T-helper 2 cell treated with Interferon-gamma antibody and Interleukin-4, amounts not matched to agents 5 μg/mL and 100 μg/mL, for 36 hours (primary cell): ENCODE data around the gene DHCR7.

ENCODE experiments used
- DNase-seq: peaks from one replicate; pipeline ENCODE4 v3.0.0; 2021; ENCODE audit warnings: low spot score
- H3K27ac Mint-ChIP-seq: one replicate; pipeline ENCODE4 v1.8.0; 2021; ENCODE audit warnings: mild to moderate bottlenecking, mixed read lengths
- H3K27me3 Mint-ChIP-seq: one replicate; pipeline ENCODE4 v1.8.0; 2021; ENCODE audit warnings: low read depth, mixed read lengths
- H3K36me3 Mint-ChIP-seq: one replicate; pipeline ENCODE4 v1.8.0; 2021; ENCODE audit warnings: low read depth, mixed read lengths
- H3K4me1 Mint-ChIP-seq: one replicate; pipeline ENCODE4 v1.8.0; 2021; ENCODE audit warnings: low read depth, mixed read lengths
- H3K4me3 Mint-ChIP-seq: one replicate; pipeline ENCODE4 v1.8.0; 2022; ENCODE audit warnings: mild to moderate bottlenecking, moderate library complexity, mixed read lengths
- H3K9me3 Mint-ChIP-seq: one replicate; pipeline ENCODE4 v1.8.0; 2021; ENCODE audit warnings: mixed read lengths

Gene DHCR7

DNA sequence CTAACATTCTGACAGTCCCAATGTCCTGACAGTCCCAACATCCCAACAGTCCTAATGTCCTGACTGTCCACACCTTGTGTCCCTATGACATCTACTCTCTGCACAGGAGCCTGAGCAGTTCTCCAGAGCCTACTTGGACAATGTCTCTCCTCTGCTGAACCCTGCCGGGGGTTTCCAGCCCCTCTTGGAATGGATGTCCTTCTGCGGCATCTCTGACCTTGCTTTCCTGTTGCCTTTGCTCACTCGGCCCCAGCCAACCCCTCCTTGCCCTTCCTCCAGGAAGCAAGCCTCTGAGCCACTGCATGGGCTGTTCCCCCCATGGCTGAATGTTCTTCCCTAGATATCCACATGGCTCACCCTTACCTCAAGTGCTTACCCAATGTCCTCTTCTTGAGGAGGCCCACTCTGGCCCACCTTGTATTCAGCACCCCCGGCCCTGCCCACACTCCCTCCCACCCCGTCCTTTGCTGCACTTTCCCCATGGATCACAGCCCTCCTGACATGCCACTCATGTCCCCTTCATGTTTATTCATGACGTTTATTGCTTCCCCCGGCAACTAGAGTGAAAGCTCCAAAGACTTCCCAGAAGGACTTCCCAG, 59.5 kb downstream of the DHCR7 start:
- H3K9me3 Mint-ChIP-seq = peaks cover 10% of the 10 kb centered on the region
- H3K27me3 Mint-ChIP-seq = peaks cover 5% of the 10 kb centered on the region
- no peak for DNase-seq
- H3K27ac Mint-ChIP-seq = no peak overlapping the region
- no peaks in the 10 kb centered on the region for H3K36me3 Mint-ChIP-seq
- H3K4me1 Mint-ChIP-seq = no peaks in the 10 kb centered on the region
- H3K4me3 Mint-ChIP-seq = no peak overlapping the region

DNA sequence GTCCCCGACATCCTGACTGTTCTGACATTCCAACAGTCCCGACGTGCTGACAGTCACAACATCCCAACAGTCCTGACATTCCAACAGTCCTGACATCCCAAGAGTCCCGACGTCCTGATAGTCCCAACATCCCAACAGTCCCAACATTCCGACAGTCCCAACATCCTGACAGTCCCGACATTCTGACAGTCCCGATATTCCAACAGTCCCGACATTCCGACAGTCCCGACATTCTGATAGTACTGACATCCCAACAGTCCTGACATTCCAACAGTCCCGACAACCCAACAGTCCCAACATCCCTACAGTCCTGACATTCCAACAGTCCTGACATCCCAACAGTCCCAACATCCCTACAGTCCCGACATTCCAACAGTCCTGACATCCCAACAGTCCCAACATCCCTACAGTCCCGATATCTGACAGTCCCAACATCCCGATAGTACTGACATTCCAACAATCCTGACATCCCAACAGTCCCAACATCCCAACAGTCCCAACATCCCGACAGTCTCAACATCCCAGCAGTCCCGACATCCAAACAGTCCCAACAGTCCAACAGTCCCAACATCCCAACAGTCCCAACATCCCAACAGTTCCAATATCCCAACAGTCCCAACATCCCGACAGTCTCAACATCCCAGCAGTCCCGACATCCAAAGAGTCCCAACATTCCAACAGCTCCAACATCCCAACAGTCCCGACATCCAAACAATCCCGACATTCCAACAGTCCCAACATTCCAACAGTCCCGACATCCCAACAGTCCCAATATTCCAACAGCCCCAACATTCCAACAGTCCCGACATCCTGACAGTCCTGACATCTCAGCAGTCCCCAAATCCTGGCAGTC, 60.2 kb downstream of the DHCR7 start:
- Mint-ChIP-seq H3K4me1 (no peaks in the 10 kb centered on the region), H3K36me3 (no peaks in the 10 kb centered on the region), H3K4me3 (no peak overlapping the region), H3K9me3 (peaks cover 10% of the 10 kb centered on the region), H3K27ac (no peak overlapping the region), H3K27me3 (peaks cover 5% of the 10 kb centered on the region)
- DNase-seq = no peak

DNA sequence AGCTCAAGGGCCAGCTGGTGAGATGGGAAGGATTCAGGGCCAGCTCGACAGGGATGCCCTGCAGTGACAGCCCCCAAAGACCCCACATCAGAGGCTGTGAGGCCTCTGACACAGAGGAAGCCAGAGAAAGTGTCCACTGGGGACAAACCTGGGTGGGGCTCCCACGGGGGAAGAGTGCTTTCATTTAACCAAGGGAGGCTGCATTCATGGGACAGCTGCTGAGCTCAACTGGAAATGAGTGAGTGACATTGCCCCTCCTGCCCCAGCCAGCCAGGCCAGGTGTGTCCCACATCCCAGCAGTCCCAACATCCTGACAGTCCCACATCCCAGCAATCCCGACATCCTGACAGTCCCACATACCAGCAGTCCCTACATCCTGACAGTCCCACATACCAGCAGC, 61.0 kb downstream of the DHCR7 start:
- Mint-ChIP-seq H3K4me1 (no peaks in the 10 kb centered on the region), H3K9me3 (peaks cover 10% of the 10 kb centered on the region), H3K4me3 (no peak overlapping the region), H3K27ac (no peak overlapping the region), H3K27me3 (peaks cover 3% of the 10 kb centered on the region), H3K36me3 (no peaks in the 10 kb centered on the region)
- no peak for DNase-seq

DNA sequence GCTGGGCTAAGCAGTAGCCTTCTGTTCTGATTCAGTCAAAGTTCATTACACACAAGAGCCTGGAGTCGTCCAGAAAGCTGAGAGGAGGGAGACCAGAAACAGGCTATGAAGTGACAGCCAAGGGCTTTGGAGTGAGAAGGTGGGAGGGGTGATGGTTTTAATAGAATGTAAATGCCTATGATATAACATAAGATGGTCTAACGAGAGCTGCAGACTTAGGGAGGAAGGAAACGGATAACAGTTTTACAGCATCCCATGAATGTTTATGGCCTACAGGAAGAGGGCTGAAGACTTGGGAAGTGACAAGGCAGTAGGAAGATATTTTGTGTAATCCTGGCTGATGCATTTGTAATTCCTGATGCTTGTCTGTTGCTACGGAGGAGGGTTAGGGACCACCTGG, 62.0 kb downstream of the DHCR7 start:
- no peak overlapping the region for H3K27ac Mint-ChIP-seq
- H3K36me3 Mint-ChIP-seq = no peaks in the 10 kb centered on the region
- H3K4me3 Mint-ChIP-seq = no peak overlapping the region
- no peaks in the 10 kb centered on the region for H3K27me3 Mint-ChIP-seq
- peaks cover 16% of the 10 kb centered on the region for H3K9me3 Mint-ChIP-seq
- no peak for DNase-seq
- H3K4me1 Mint-ChIP-seq = no peaks in the 10 kb centered on the region

- Mint-ChIP-seq H3K36me3 (no peaks in the 10 kb centered on the region), H3K27me3 (no peaks in the 10 kb centered on the region), H3K27ac (no peak overlapping the region), H3K4me1 (no peaks in the 10 kb centered on the region), H3K9me3 (peaks cover 16% of the 10 kb centered on the region), H3K4me3 (no peak overlapping the region)
- no peak for DNase-seq
Observed at GRCh38 chr11:71385091-71385490, 63.1 kb downstream of the DHCR7 start.

GRCh38 chr11:71384561-71384960, 63.6 kb downstream of the DHCR7 start:
- H3K4me3 Mint-ChIP-seq = no peak overlapping the region
- peaks cover 16% of the 10 kb centered on the region for H3K9me3 Mint-ChIP-seq
- no peaks in the 10 kb centered on the region for H3K4me1 Mint-ChIP-seq
- no peaks in the 10 kb centered on the region for H3K36me3 Mint-ChIP-seq
- no peaks in the 10 kb centered on the region for H3K27me3 Mint-ChIP-seq
- DNase-seq = no peak
- H3K27ac Mint-ChIP-seq = no peak overlapping the region
